Ovary (tissue), 9 donors: Measurements from ENCODE around the gene CORO1C. TPM values are rescaled to one million over a fixed set of nuclear protein-coding genes. Genes with fewer than 3 reads are reported as not detected.

Source experiments
- DNase-seq, 5 donors: peaks; one replicate each; pipeline ENCODE4 v3.0.0-alpha.2; 2019 to 2020
- H3K27ac ChIP-seq, 2 donors: fragments of 200-600 bp; one replicate each; pipeline versions ENCODE4 v1.5.1 to v1.8.0; 2019 to 2022
- H3K27me3 ChIP-seq: fragments of 200-600 bp; one replicate; pipeline ENCODE4 v1.8.0; 2022
- H3K36me3 ChIP-seq: fragments of 200-600 bp; sonication (generic); one replicate; pipeline ENCODE4 v1.5.1; 2019
- H3K4me1 ChIP-seq: one replicate; pipeline ENCODE4 v1.8.1; 2013; ENCODE audit warnings: mild to moderate bottlenecking, moderate library complexity; ENCODE audit not compliant: insufficient read depth
- H3K4me3 ChIP-seq: fragments of 200-600 bp; sonication (generic); one replicate; pipeline ENCODE4 v1.5.1; 2017
- H3K9me3 ChIP-seq, 2 donors: fragments of 200-600 bp in 1 of 2; sonication (generic) in 1 of 2; one replicate each; pipeline versions ENCODE4 v1.5.1 to v1.8.1; 2013 to 2019; ENCODE audit warnings: mild to moderate bottlenecking in 1 of 2, moderate library complexity in 1 of 2
- CTCF ChIP-seq, 3 donors: fragments of 450-650 bp in 2 of 3; fragments of 200-600 bp in 1 of 3; IDR thresholded peaks; one replicate each; pipeline versions ENCODE4 v1.5.1 to v1.8.0; 2016 to 2022; ENCODE audit warnings: antibody characterized with exemption in 3 of 3, mild to moderate bottlenecking in 1 of 3
- EP300 ChIP-seq: sonication (generic); formaldehyde crosslinking; IDR thresholded peaks from one replicate; pipeline ENCODE4 v1.6.1; 2017; ENCODE audit warnings: antibody characterized with exemption
- POLR2A ChIP-seq: fragments of 450-650 bp; IDR thresholded peaks from one replicate; pipeline ENCODE4 v1.6.1; 2017; ENCODE audit warnings: antibody characterized with exemption, mild to moderate bottlenecking, moderate library complexity
- WGBS, 3 donors: extraction: QIAGEN DNeasy Blood & Tissue Kit in 1 of 3; methylation state at CpG; one replicate each; pipeline versions ENCODE4 v1.1.5 to v1.1.7; 2013 to 2017; 5-methylcytosine and 5-hydroxymethylcytosine counted together
- intact Hi-C, 4 donors: fragments of 100-400 bp; cut with DNase I; formaldehyde crosslinking; loops; one replicate each; pipeline versions ENCODE4 v1.11.0 to v1.15.1; 2022 to 2023
- polyA plus RNA-seq, 2 donors: library from polyadenylated mRNA; stranded (reverse); fragments of 200-250 nt in 1 of 2; fragments of 350-450 nt in 1 of 2; fragmentation: Illumina TruSeq in 1 of 2; extraction: RNeasy Lipid Tissue Mini Kit (QIAGEN cat#74804) in 1 of 2; gene quantifications; one replicate each; pipeline ENCODE4 v1.2.3, GENCODE V29; 2013 to 2014
- total RNA-seq, 7 donors: library from RNA; depleted of rRNA in 2 of 7; stranded (reverse); fragments of >200 nt in 2 of 7; fragmentation: NEBNext Ultra II Directional in 3 of 7; extraction: Animal tissue kit (Norgen Biotek cat#: 25700) in 3 of 7; gene quantifications; one replicate each; pipeline versions ENCODE4 v1.1.0 to v1.2.4, GENCODE V29; 2016 to 2023
- donor health status: DM: no; HTN: no; CAD: no; lungs with moderate emphysema.
- donor health status: DM: no; HTN: no; CAD: no.
- donor health status: Bipolar disorder and iron deficiency.
- donor health status: DM: yes; HTN: yes; CAD: no.
- donor health status: DM: no; HTN: no; CAD: no.
- donor health status: DM: yes; HTN: yes; CAD: no.

CORO1C gene
- total and polyA plus RNA-seq, 9 donors: 35.1 to 143 (median 113) TPM

- intact Hi-C loops: loop anchor here in 1 of 4 donors (10.0 kb wide), 1 partner anchor 64 kb away; no protein-coding TSS in a partner anchor
- WGBS, 3 donors: 42 to 48% (median 45%) methylated on average over 9 of the region's 9 CpGs
- H3K27me3 ChIP-seq: no peaks in the 10 kb centered on the region
- peak overlapping the region; percentile 82 for H3K4me3 ChIP-seq
- no peak overlapping the region for H3K27ac ChIP-seq
- peaks cover 2% of the 10 kb centered on the region for H3K4me1 ChIP-seq
- no peaks in the 10 kb centered on the region for H3K36me3 ChIP-seq
- DNase-seq: no peak
- H3K9me3 ChIP-seq: no peaks in the 10 kb centered on the region
- no peak for TF ChIP-seq EP300
- TF ChIP-seq POLR2A: no peak
- TF ChIP-seq CTCF (IDR thresholded peaks at IDR 0.05): no peak
Observed at GRCh38 chr12:108728820-108729611, 2.3 kb downstream of the CORO1C start.

- H3K4me1 ChIP-seq: peaks cover 2% of the 10 kb centered on the region
- TF ChIP-seq POLR2A (no peak), EP300 (no peak), CTCF (IDR thresholded peaks at IDR 0.05) (no peak)
- no peaks in the 10 kb centered on the region for H3K36me3 ChIP-seq
- no peak overlapping the region for H3K27ac ChIP-seq
- no peak overlapping the region for H3K4me3 ChIP-seq
- intact Hi-C loops: loop anchor here in 1 of 4 donors (10.0 kb wide), 1 partner anchor 63 kb away; no protein-coding TSS in a partner anchor
- no peaks in the 10 kb centered on the region for H3K27me3 ChIP-seq
- H3K9me3 ChIP-seq: no peaks in the 10 kb centered on the region
- DNase-seq: no peak
- WGBS, 3 donors: 75 to 86% (median 84%) methylated on average over 7 of the region's 7 CpGs
Observed at GRCh38 chr12:108727868-108728735, 3.2 kb downstream of the CORO1C start.

GRCh38 chr12:108727161-108727560 is 4.2 kb downstream of the CORO1C start:
- no peaks in the 10 kb centered on the region for H3K9me3 ChIP-seq
- H3K27ac ChIP-seq: no peak overlapping the region
- H3K27me3 ChIP-seq: no peaks in the 10 kb centered on the region
- no peak overlapping the region for H3K4me3 ChIP-seq
- DNase-seq: no peak
- peaks cover 7% of the 10 kb centered on the region for H3K4me1 ChIP-seq
- intact Hi-C loops: loop anchor here in 1 of 4 donors (10.0 kb wide), 1 partner anchor 62 kb away; no protein-coding TSS in a partner anchor
- TF ChIP-seq CTCF (IDR thresholded peaks at IDR 0.05) (no peak), EP300 (no peak)
- 74 to 100% (median 96%) methylated on average over 1 of the region's 1 CpG for WGBS, 3 donors
- no peaks in the 10 kb centered on the region for H3K36me3 ChIP-seq

GRCh38 chr12:108724890-108725151 is 6.5 kb downstream of the CORO1C start:
- peaks cover 7% of the 10 kb centered on the region for H3K4me1 ChIP-seq

More at GRCh38 chr12:108724890-108725151, 6.5 kb downstream of the CORO1C start:
- no peak overlapping the region for H3K27ac ChIP-seq
- intact Hi-C loops: loop anchor here in 1 of 4 donors (10.0 kb wide), 1 partner anchor 60 kb away; no protein-coding TSS in a partner anchor
- no peaks in the 10 kb centered on the region for H3K27me3 ChIP-seq
- no peak for TF ChIP-seq POLR2A
- no peak for TF ChIP-seq CTCF (IDR thresholded peaks at IDR 0.05)
- TF ChIP-seq EP300: no peak
- H3K9me3 ChIP-seq: no peaks in the 10 kb centered on the region
- no peaks in the 10 kb centered on the region for H3K36me3 ChIP-seq
- H3K4me3 ChIP-seq: no peak overlapping the region
- DNase-seq: no peak
